H9 (cell line): ENCODE measurements around the gene EIF2S3. TPM values are rescaled to one million over a fixed set of nuclear protein-coding genes. Genes with fewer than 3 reads are reported as not detected.

Experiments
- DNase-seq: peaks from one replicate; pipeline ENCODE4 v3.0.0-alpha.2; 2017
- H2AFZ ChIP-seq: one replicate; pipeline ENCODE4 v1.6.1; 2013; ENCODE audit warnings: mild to moderate bottlenecking, low read length, control low read depth, moderate library complexity
- H2AK5ac ChIP-seq: 2 replicates; pipeline ENCODE4 v1.6.1; 2013; ENCODE audit warnings: low read length, control low read depth, mixed read lengths; ENCODE audit not compliant: insufficient read length
- H2BK120ac ChIP-seq: one replicate; pipeline ENCODE4 v1.6.1; 2013; ENCODE audit warnings: low read depth, mild to moderate bottlenecking, low read length, control low read depth, inconsistent platforms; ENCODE audit not compliant: poor library complexity, severe bottlenecking
- H2BK12ac ChIP-seq: 2 replicates; pipeline ENCODE4 v1.6.1; 2013; ENCODE audit warnings: low read length, control low read depth, mixed read lengths, low read depth; ENCODE audit not compliant: insufficient read length
- H2BK15ac ChIP-seq: 2 replicates; pipeline ENCODE4 v1.6.1; 2013; ENCODE audit warnings: low read depth, low read length, control low read depth
- H2BK20ac ChIP-seq: one replicate; pipeline ENCODE4 v1.6.1; 2013; ENCODE audit warnings: low read depth, mild to moderate bottlenecking, low read length, control low read depth, inconsistent platforms; ENCODE audit not compliant: poor library complexity, severe bottlenecking
- H2BK5ac ChIP-seq: 2 replicates; pipeline ENCODE4 v1.6.1; 2013; ENCODE audit warnings: low read length, control low read depth, mixed read lengths; ENCODE audit not compliant: insufficient read length
- H3K14ac ChIP-seq: 2 replicates; pipeline ENCODE4 v1.6.1; 2013; ENCODE audit warnings: low read length, control low read depth; ENCODE audit not compliant: insufficient read depth
- H3K18ac ChIP-seq: 2 replicates; pipeline ENCODE4 v1.6.1; 2013; ENCODE audit warnings: low read depth, mild to moderate bottlenecking, mixed read lengths, low read length, control low read depth; ENCODE audit not compliant: insufficient read length
- H3K23ac ChIP-seq: 2 replicates; pipeline ENCODE4 v1.6.1; 2013; ENCODE audit warnings: low read length, control low read depth, mixed read lengths, low read depth; ENCODE audit not compliant: insufficient read length
- H3K23me2 ChIP-seq: 2 replicates; pipeline ENCODE4 v1.6.1; 2013; ENCODE audit warnings: low read depth, mild to moderate bottlenecking, mixed read lengths, low read length, control low read depth; ENCODE audit not compliant: insufficient read length, poor library complexity, severe bottlenecking
- H3K27ac ChIP-seq: 2 replicates; pipeline ENCODE4 v1.5.1; 2013; ENCODE audit warnings: low read length, control low read depth, mixed read lengths, low read depth; ENCODE audit not compliant: insufficient read length
- H3K27me3 ChIP-seq: 2 replicates; pipeline ENCODE4 v1.6.1; 2013; ENCODE audit warnings: low read length, control low read depth, inconsistent platforms; ENCODE audit not compliant: insufficient read depth
- H3K4ac ChIP-seq: 2 replicates; pipeline ENCODE4 v1.6.1; 2013; ENCODE audit warnings: low read depth, mild to moderate bottlenecking, control low read depth, inconsistent platforms, low read length, moderate library complexity
- H3K4me1 ChIP-seq: 2 replicates; pipeline ENCODE4 v1.6.1; 2013; ENCODE audit warnings: low read length, control low read depth, inconsistent platforms; ENCODE audit not compliant: insufficient read depth
- H3K4me2 ChIP-seq: 2 replicates; pipeline ENCODE4 v1.6.1; 2013; ENCODE audit warnings: low read length, control low read depth, mixed read lengths; ENCODE audit not compliant: insufficient read length, insufficient read depth
- H3K56ac ChIP-seq: 2 replicates; pipeline ENCODE4 v1.6.1; 2013; ENCODE audit warnings: low read depth, mild to moderate bottlenecking, mixed read lengths, low read length, control low read depth; ENCODE audit not compliant: insufficient read length
- H3K79me1 ChIP-seq: 2 replicates; pipeline ENCODE4 v1.6.1; 2013; ENCODE audit warnings: low read depth, mild to moderate bottlenecking, moderate library complexity, low read length, control low read depth, inconsistent platforms; ENCODE audit not compliant: insufficient read depth, poor library complexity, severe bottlenecking
- H3K79me2 ChIP-seq: 2 replicates; pipeline ENCODE4 v1.6.1; 2013; ENCODE audit warnings: low read length, control low read depth, inconsistent platforms; ENCODE audit not compliant: insufficient read depth
- H3K9ac ChIP-seq: 2 replicates; pipeline ENCODE4 v1.6.1; 2013; ENCODE audit warnings: low read length, control low read depth, mixed read lengths; ENCODE audit not compliant: insufficient read length; ENCODE audit errors: extremely low read depth
- H3K9me3 ChIP-seq: one replicate; pipeline ENCODE4 v1.6.1; 2013; ENCODE audit warnings: low read depth, low read length, inconsistent platforms; ENCODE audit not compliant: control insufficient read depth
- H3T11ph ChIP-seq: one replicate; pipeline ENCODE4 v1.6.1; 2013; ENCODE audit warnings: mild to moderate bottlenecking, low read length, control low read depth, inconsistent platforms
- H4K20me1 ChIP-seq: one replicate; pipeline ENCODE4 v1.6.1; 2013; ENCODE audit not compliant: control insufficient read depth, insufficient read length, insufficient read depth
- H4K5ac ChIP-seq: 2 replicates; pipeline ENCODE4 v1.6.1; 2013; ENCODE audit warnings: low read depth, mild to moderate bottlenecking, mixed read lengths, low read length, control low read depth; ENCODE audit not compliant: insufficient read length
- H4K8ac ChIP-seq: replicated peaks from 2 replicates; pipeline ENCODE4 v1.6.1; 2013; ENCODE audit warnings: low read length, control low read depth, mixed read lengths, low read depth; ENCODE audit not compliant: insufficient read length
- H4K91ac ChIP-seq: 2 replicates; pipeline ENCODE4 v1.6.1; 2013; ENCODE audit warnings: low read depth, mild to moderate bottlenecking, moderate library complexity, mixed read lengths, low read length, control low read depth; ENCODE audit not compliant: insufficient read length
- H3K27ac Mint-ChIP-seq, 3 experiments: 2 replicates in 2 of 3; 3 replicates in 1 of 3; pipeline ENCODE4 v1.8.0; 2020 to 2021; ENCODE audit warnings: mixed read lengths in 3 of 3, mild to moderate bottlenecking in 1 of 3, moderate library complexity in 1 of 3
- H3K27me3 Mint-ChIP-seq: 2 replicates; pipeline ENCODE4 v1.8.0; 2021; ENCODE audit warnings: low read depth, mild to moderate bottlenecking, moderate library complexity, mixed read lengths
- H3K36me3 Mint-ChIP-seq, 3 experiments: 2 replicates in 2 of 3; 3 replicates in 1 of 3; pipeline ENCODE4 v1.8.0; 2020 to 2021; ENCODE audit warnings: low read depth in 3 of 3, mixed read lengths in 3 of 3; ENCODE audit not compliant: insufficient read depth in 1 of 3
- H3K4me1 Mint-ChIP-seq, 2 experiments: 2 replicates each; pipeline ENCODE4 v1.8.0; 2020; ENCODE audit warnings: mixed read lengths in 2 of 2
- H3K4me3 Mint-ChIP-seq, 2 experiments: 2 replicates in 1 of 2; 3 replicates in 1 of 2; pipeline ENCODE4 v1.8.0; 2020 to 2021; ENCODE audit warnings: mild to moderate bottlenecking in 2 of 2, mixed read lengths in 2 of 2, moderate library complexity in 1 of 2
- H3K9me3 Mint-ChIP-seq, 2 experiments: 2 replicates in 1 of 2; 3 replicates in 1 of 2; pipeline ENCODE4 v1.8.0; 2020; ENCODE audit warnings: mild to moderate bottlenecking in 2 of 2, mixed read lengths in 2 of 2, moderate library complexity in 1 of 2
- CTCF ChIP-seq: fragments of 200-600 bp; sonication (generic); conservative IDR thresholded peaks from 3 replicates; pipeline ENCODE4 v1.8.0; 2021; ENCODE audit warnings: antibody characterized with exemption, mild to moderate bottlenecking
- WGBS: extraction: QIAGEN DNeasy Blood & Tissue Kit; methylation state at CpG from one replicate; pipeline ENCODE4 v1.1.7; 2013; ENCODE audit warnings: missing lambda C conversion rate, low lambda C conversion rate, mixed read lengths; ENCODE audit not compliant: insufficient read length; ENCODE audit errors: extremely low coverage; 5-methylcytosine and 5-hydroxymethylcytosine counted together
- total RNA-seq: library from RNA; stranded (reverse); gene quantifications from 2 replicates; pipeline ENCODE4 v1.2.1, GENCODE V29; 2021

The EIF2S3 gene
- total RNA-seq, 1 experiment from 2014 or later, result 598 TPM

- no peak overlapping the region for H3K18ac ChIP-seq
- no peak overlapping the region for H4K8ac ChIP-seq
- no peaks in the 10 kb centered on the region for H3K23me2 ChIP-seq
- H3T11ph ChIP-seq, result no peak overlapping the region
- no peak overlapping the region for H4K5ac ChIP-seq
- no peaks in the 10 kb centered on the region for H3K79me1 ChIP-seq
- no peaks in the 10 kb centered on the region for H4K20me1 ChIP-seq
- no peaks in the 10 kb centered on the region; a peak in 1 of 7 replicates for H3K36me3 Mint-ChIP-seq
- H3K27me3 Mint-ChIP-seq, result peaks cover 38% of the 10 kb centered on the region
- H3K9ac ChIP-seq, result no peak overlapping the region
- H2BK5ac ChIP-seq, result no peak overlapping the region
- H3K4me2 ChIP-seq, result no peak overlapping the region
- no peak overlapping the region for H2BK120ac ChIP-seq
- H3K23ac ChIP-seq, result no peak overlapping the region
- H3K4ac ChIP-seq, result no peak overlapping the region
- no peaks in the 10 kb centered on the region for H3K9me3 ChIP-seq
- no peak overlapping the region for H2BK12ac ChIP-seq
- no peak for TF ChIP-seq CTCF
- peaks cover 12% of the 10 kb centered on the region for H3K27me3 ChIP-seq
- no peak overlapping the region for H2BK20ac ChIP-seq
- H3K56ac ChIP-seq, result no peak overlapping the region
- H3K27ac ChIP-seq, result no peak overlapping the region
- H3K79me2 ChIP-seq, result no peaks in the 10 kb centered on the region
- H4K91ac ChIP-seq, result no peak overlapping the region
- H3K27ac Mint-ChIP-seq, result no peak overlapping the region
- H3K4me1 Mint-ChIP-seq, result no peaks in the 10 kb centered on the region
- no peak overlapping the region for H3K4me3 Mint-ChIP-seq
- no peaks in the 10 kb centered on the region for H3K9me3 Mint-ChIP-seq
- H2AFZ ChIP-seq, result no peak overlapping the region
- no peak overlapping the region for H2AK5ac ChIP-seq
- no peaks in the 10 kb centered on the region for H3K4me1 ChIP-seq
- no peak overlapping the region for H3K14ac ChIP-seq
- no peak overlapping the region for H2BK15ac ChIP-seq
- DNase-seq, result no peak
- no CpG with 5 or more reads among the region's 5 CpGs for WGBS
Observed at GRCh38 chrX:24034485-24034884, 20.3 kb upstream of the EIF2S3 start.
